Measurements from ENCODE around the gene XYLT2. TPM values are rescaled to one million over a fixed set of nuclear protein-coding genes. Genes with fewer than 3 reads are reported as not detected.

The XYLT2 gene
- total RNA-seq, 1 experiment from 2014 or later, result 75.8 TPM

GRCh38 chr17:50349243-50349600 is 3.3 kb downstream of the XYLT2 start:
- BruUV-seq (replicated peaks), result no TSS peak
- Mint-ChIP-seq H3K27ac (ENCODE audit: unreplicated experiment) (no peak overlapping the region), H3K4me3 (ENCODE audit: unreplicated experiment) (peak overlapping the region; percentile 27), H3K4me1 (ENCODE audit: low read depth, unreplicated experiment) (peaks cover 22% of the 10 kb centered on the region), H3K9me3 (ENCODE audit: unreplicated experiment) (no peaks in the 10 kb centered on the region), H3K36me3 (ENCODE audit: insufficient read depth, unreplicated experiment) (peaks cover 25% of the 10 kb centered on the region), H3K27me3 (ENCODE audit: insufficient read depth, unreplicated experiment) (no peaks in the 10 kb centered on the region)
- no peak for TF ChIP-seq CTCF (IDR thresholded peaks at IDR 0.05; ENCODE audit: insufficient read depth in 1 of 2, low read depth in 1 of 2, low read length in 1 of 2, severe bottlenecking in 1 of 2, unreplicated experiment in 1 of 2)
- Histone ChIP-seq H3K4me3 (ENCODE audit: low read depth, low read length) (no peak overlapping the region), H3K4me1 (peaks cover 13% of the 10 kb centered on the region), H3K36me3 (ENCODE audit: control insufficient read depth, insufficient read depth, low read length) (peaks cover 2% of the 10 kb centered on the region; the same call in 1 of the 2 replicates), H3K27me3 (replicated peaks; ENCODE audit: control insufficient read depth, insufficient read depth, low read length) (no peaks in the 10 kb centered on the region), H3K9me3 (no peaks in the 10 kb centered on the region)
- ChIA-PET POLR2A (interaction anchor here (0.7 kb wide), 1 partner anchor 130 kb away, joined by 3 read pairs; no protein-coding TSS in a partner anchor), CTCF (interaction anchor here (0.6 to 1.0 kb wide), 3 partner anchors 15 to 585 kb away, joined by 3 read pairs; partner anchors contain the start of gene LRRC59)
- DNase-seq, result no peak
- intact Hi-C loops (cut with micrococcal nuclease; ENCODE audit: unreplicated experiment), result no loop called here

GRCh38 chr17:50350733-50351132 is 4.8 kb downstream of the XYLT2 start:
- Mint-ChIP-seq H3K27ac (ENCODE audit: unreplicated experiment) (peak overlapping the region; percentile 40), H3K9me3 (ENCODE audit: unreplicated experiment) (no peaks in the 10 kb centered on the region), H3K36me3 (ENCODE audit: insufficient read depth, unreplicated experiment) (peaks cover 33% of the 10 kb centered on the region), H3K27me3 (ENCODE audit: insufficient read depth, unreplicated experiment) (no peaks in the 10 kb centered on the region), H3K4me3 (ENCODE audit: unreplicated experiment) (no peak overlapping the region), H3K4me1 (ENCODE audit: low read depth, unreplicated experiment) (peaks cover 14% of the 10 kb centered on the region)
- no peak for TF ChIP-seq CTCF (IDR thresholded peaks at IDR 0.05; ENCODE audit: insufficient read depth in 1 of 2, low read depth in 1 of 2, low read length in 1 of 2, severe bottlenecking in 1 of 2, unreplicated experiment in 1 of 2)
- DNase-seq, result peak in 1 of 2 experiments; percentile 34
- peaks cover 7% of the 10 kb centered on the region for H3K4me1 ChIP-seq
- ChIA-PET CTCF (interaction anchor here (1.9 kb wide), 1 partner anchor 12 kb away, joined by 7 read pairs; no protein-coding TSS in a partner anchor), POLR2A (interaction anchor here (0.6 kb wide), 1 partner anchor 503 kb away, joined by 4 read pairs; the partner anchor contains the start of gene TAC4)
- BruUV-seq (replicated peaks), result no TSS peak
- intact Hi-C loops (cut with micrococcal nuclease; ENCODE audit: unreplicated experiment), result no loop called here
- H3K9me3 ChIP-seq, result no peaks in the 10 kb centered on the region
- H3K27me3 ChIP-seq (replicated peaks; ENCODE audit: control insufficient read depth, insufficient read depth, low read length), result no peaks in the 10 kb centered on the region
- H3K36me3 ChIP-seq (ENCODE audit: control insufficient read depth, insufficient read depth, low read length), result peaks cover 5% of the 10 kb centered on the region
- no peak overlapping the region for H3K4me3 ChIP-seq (ENCODE audit: low read depth, low read length)

GRCh38 chr17:50352072-50352692 is 6.3 kb downstream of the XYLT2 start:
- peaks cover 31% of the 10 kb centered on the region for H3K36me3 Mint-ChIP-seq (ENCODE audit: insufficient read depth, unreplicated experiment)
- intact Hi-C loops (cut with micrococcal nuclease; ENCODE audit: unreplicated experiment), result no loop called here
- no TSS peak for BruUV-seq (replicated peaks)

More at GRCh38 chr17:50352072-50352692, 6.3 kb downstream of the XYLT2 start:
- Mint-ChIP-seq H3K4me1 (ENCODE audit: low read depth, unreplicated experiment) (peaks cover 8% of the 10 kb centered on the region), H3K27ac (ENCODE audit: unreplicated experiment) (no peak overlapping the region), H3K27me3 (ENCODE audit: insufficient read depth, unreplicated experiment) (no peaks in the 10 kb centered on the region), H3K9me3 (ENCODE audit: unreplicated experiment) (no peaks in the 10 kb centered on the region), H3K4me3 (ENCODE audit: unreplicated experiment) (no peak overlapping the region)
- ChIA-PET POLR2A (interaction anchor here (0.5 to 0.6 kb wide), 2 partner anchors 13 to 19 kb away, joined by 3 to 7 read pairs; no protein-coding TSS in a partner anchor), CTCF (interaction anchor here (0.6 to 1.9 kb wide), 2 partner anchors 11 to 675 kb away, joined by 4 to 7 read pairs; no protein-coding TSS in a partner anchor)
- Histone ChIP-seq H3K27me3 (replicated peaks; ENCODE audit: control insufficient read depth, insufficient read depth, low read length) (no peaks in the 10 kb centered on the region), H3K4me1 (peaks cover 4% of the 10 kb centered on the region), H3K36me3 (ENCODE audit: control insufficient read depth, insufficient read depth, low read length) (peaks cover 9% of the 10 kb centered on the region), H3K9me3 (no peaks in the 10 kb centered on the region), H3K4me3 (ENCODE audit: low read depth, low read length) (no peak overlapping the region)
- peak in 1 of 2 experiments; percentile 43 for DNase-seq
- TF ChIP-seq CTCF (IDR thresholded peaks at IDR 0.05; ENCODE audit: insufficient read depth in 1 of 2, low read depth in 1 of 2, low read length in 1 of 2, severe bottlenecking in 1 of 2, unreplicated experiment in 1 of 2), result no peak

Measured in Caco-2 (cell line).